ENCODE data around the gene DNAJC28. TPM values are rescaled to one million over a fixed set of nuclear protein-coding genes. Genes with fewer than 3 reads are reported as not detected.

The DNAJC28 gene
- total RNA-seq, 1 donor = 2.7 TPM

DNA sequence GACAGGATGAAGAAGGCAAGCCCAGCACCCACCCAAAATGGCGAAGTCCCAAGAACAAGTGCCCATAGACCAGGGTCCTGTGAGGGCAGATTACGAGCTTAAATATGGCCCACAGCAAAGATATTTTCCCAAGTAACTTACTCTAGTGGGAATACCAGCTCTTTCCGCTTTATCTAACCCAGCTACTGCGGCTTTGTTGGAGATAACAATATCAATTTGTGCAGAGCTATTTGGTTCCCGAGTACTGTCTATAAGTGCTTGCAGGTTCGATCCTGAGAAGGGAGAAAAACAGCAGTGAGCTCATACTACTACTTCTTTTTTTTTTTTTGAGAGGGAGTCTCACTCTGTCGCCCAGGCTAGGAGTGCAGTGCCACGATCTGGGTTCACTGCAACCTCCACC, 14.3 kb upstream of the DNAJC28 start:
- DNase-seq (ENCODE audit: low read depth) = no peak
- TF ChIP-seq, protein P1, sequence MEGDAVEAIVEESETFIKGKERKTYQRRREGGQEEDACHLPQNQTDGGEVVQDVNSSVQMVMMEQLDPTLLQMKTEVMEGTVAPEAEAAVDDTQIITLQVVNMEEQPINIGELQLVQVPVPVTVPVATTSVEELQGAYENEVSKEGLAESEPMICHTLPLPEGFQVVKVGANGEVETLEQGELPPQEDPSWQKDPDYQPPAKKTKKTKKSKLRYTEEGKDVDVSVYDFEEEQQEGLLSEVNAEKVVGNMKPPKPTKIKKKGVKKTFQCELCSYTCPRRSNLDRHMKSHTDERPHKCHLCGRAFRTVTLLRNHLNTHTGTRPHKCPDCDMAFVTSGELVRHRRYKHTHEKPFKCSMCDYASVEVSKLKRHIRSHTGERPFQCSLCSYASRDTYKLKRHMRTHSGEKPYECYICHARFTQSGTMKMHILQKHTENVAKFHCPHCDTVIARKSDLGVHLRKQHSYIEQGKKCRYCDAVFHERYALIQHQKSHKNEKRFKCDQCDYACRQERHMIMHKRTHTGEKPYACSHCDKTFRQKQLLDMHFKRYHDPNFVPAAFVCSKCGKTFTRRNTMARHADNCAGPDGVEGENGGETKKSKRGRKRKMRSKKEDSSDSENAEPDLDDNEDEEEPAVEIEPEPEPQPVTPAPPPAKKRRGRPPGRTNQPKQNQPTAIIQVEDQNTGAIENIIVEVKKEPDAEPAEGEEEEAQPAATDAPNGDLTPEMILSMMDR (IDR thresholded peaks at IDR 0.05; ENCODE audit: insufficient read depth, low read length) = no peak
- H3K4me3 ChIP-seq (ENCODE audit: low read depth, low read length) = no peak overlapping the region

DNA sequence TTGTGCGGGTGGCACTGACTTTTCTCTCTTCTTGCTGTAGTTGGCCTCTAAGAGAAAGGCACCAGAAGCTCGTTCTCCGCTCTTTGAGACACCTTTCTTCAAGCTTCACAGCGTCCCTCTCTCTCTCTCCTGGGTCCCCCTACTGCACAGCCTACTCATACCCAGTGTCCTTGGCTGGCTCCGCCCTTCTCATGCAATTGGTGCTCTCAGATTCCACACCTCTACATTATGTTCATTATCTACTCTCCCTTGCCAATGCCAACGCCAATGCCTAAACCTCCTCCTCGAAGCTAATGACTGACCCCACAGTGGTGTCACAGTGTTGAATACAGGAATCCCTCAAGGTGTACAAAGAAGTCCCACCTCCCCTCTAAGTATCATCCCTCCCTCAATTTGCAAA, 4.8 kb upstream of the DNAJC28 start:
- no peak for DNase-seq (ENCODE audit: low read depth)
- TF ChIP-seq, protein P1 (IDR thresholded peaks at IDR 0.05; ENCODE audit: insufficient read depth, low read length) = no peak
- H3K4me3 ChIP-seq (ENCODE audit: low read depth, low read length) = no peak overlapping the region

DNA sequence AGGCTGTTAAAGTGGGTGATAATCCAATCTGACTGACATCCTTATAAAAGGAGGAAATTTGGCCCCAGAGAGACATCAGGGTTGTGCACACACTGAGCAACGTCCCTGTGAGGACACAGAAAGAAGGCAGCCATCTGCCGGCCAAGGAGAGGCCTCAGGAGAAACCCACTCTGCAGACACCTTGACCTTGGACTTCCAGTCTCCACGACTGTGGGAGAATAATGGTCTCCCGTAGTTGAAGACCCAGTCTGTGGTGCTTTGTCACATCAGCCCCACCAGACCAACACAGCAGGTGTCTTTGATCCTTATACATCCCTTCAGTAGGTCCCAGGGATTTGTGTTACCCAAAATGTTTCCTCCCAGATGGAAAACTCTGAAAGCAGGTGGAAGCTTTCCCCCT, 4.2 kb upstream of the DNAJC28 start:
- TF ChIP-seq, protein P1 (IDR thresholded peaks at IDR 0.05; ENCODE audit: insufficient read depth, low read length) = no peak
- no peak for DNase-seq (ENCODE audit: low read depth)
- H3K4me3 ChIP-seq (ENCODE audit: low read depth, low read length) = no peak overlapping the region

DNA sequence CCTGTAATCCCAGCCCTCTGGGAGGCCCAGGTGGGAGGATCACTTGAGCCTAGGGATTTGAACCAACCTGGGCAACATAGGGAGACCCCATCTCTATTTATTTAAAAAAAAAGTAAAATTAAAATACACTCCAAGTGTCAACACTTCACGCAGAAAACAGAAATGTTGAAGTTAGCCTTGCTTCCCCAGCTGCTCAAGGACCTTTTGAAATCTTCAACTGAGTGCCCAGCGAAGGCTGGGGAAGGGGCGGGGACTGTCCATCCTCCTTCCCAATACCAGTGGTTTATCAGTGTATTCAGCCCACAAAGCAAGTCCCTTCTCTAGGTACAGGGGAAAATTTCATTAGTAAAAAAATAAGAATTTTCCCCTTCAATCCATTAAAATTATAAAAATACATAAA, 2.2 kb upstream of the DNAJC28 start:
- TF ChIP-seq, protein P1 (IDR thresholded peaks at IDR 0.05; ENCODE audit: insufficient read depth, low read length) = no peak
- no peak overlapping the region for H3K4me3 ChIP-seq (ENCODE audit: low read depth, low read length)

DNA sequence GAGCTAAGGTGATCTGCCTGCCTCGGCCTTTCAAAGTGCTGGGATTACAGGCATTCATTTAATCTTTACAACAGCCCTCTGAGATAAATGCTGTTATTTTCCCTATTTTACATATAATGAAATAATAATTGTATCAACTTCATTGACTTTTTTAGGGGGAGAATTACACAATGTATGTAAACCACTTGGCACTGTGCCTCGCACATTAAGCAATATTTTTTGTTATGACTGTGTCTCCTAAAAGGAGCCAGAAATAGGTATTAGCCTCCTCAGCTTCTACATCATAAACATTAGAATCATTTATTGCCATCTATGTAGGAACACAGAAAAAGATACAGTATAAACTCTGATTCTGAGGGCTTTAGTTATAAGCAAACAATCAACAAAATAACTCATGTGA, 1.1 kb upstream of the DNAJC28 start:
- TF ChIP-seq, protein P1 (IDR thresholded peaks at IDR 0.05; ENCODE audit: insufficient read depth, low read length) = no peak
- peak; percentile 60 for DNase-seq (ENCODE audit: low read depth)
- no peak overlapping the region for H3K4me3 ChIP-seq (ENCODE audit: low read depth, low read length)

More for the DNA sequence above, 2.2 kb upstream of the DNAJC28 start:
- DNase-seq (ENCODE audit: low read depth) = no peak

DNA sequence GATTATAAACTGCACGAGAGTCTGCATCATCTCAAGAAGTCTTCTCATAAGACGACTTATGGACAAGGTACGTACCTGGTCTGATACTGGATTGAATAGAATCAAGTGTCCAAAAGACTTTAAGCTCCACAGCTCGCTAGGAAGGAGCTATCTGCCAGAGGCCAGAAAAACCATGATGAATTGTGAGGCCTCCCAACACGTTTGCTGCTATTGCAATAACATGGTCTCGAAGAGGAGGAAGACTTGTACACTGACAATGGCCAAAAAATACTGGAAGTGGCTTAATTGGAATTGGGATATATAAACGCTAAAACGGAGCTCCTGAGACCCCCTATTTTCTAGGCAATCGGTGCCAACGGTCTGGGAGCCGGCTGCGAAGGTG, 534 bp downstream of the DNAJC28 start:
- peak; percentile 23 for DNase-seq (ENCODE audit: low read depth)
- TF ChIP-seq, protein P1 (IDR thresholded peaks at IDR 0.05; ENCODE audit: insufficient read depth, low read length) = no peak
- H3K4me3 ChIP-seq (ENCODE audit: low read depth, low read length) = peak overlapping the region; percentile 95

DNA sequence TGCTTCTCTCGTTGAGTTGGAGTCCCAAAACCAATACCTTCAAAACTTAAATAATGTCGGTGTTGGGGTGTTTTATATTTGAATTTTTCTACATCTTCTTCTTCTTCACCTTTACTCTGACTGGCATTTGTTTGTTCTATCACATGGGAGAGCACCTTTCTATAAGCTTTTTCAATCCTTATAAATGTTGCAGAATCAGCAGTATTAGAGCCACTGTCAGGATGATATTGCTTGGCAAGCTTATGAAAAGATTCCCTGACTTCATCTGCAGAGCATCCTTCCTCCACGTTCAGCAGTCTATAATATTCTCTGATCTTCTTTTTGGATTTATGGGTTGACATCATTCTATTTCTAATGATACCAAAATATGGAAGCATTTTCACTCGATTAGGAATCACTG, 2.6 kb downstream of the DNAJC28 start:
- TF ChIP-seq, protein P1 (IDR thresholded peaks at IDR 0.05; ENCODE audit: insufficient read depth, low read length) = no peak

More for the DNA sequence above, 2.6 kb downstream of the DNAJC28 start:
- DNase-seq (ENCODE audit: low read depth) = no peak
- no peak overlapping the region for H3K4me3 ChIP-seq (ENCODE audit: low read depth, low read length)

All from fibroblast of the aortic adventitia (primary cell).